Measurements from ENCODE around the gene TTC28. TPM values are rescaled to one million over a fixed set of nuclear protein-coding genes. Genes with fewer than 3 reads are reported as not detected.

TTC28 gene
- total RNA-seq, 1 experiment from 2014 or later: 0.12 TPM

DNA sequence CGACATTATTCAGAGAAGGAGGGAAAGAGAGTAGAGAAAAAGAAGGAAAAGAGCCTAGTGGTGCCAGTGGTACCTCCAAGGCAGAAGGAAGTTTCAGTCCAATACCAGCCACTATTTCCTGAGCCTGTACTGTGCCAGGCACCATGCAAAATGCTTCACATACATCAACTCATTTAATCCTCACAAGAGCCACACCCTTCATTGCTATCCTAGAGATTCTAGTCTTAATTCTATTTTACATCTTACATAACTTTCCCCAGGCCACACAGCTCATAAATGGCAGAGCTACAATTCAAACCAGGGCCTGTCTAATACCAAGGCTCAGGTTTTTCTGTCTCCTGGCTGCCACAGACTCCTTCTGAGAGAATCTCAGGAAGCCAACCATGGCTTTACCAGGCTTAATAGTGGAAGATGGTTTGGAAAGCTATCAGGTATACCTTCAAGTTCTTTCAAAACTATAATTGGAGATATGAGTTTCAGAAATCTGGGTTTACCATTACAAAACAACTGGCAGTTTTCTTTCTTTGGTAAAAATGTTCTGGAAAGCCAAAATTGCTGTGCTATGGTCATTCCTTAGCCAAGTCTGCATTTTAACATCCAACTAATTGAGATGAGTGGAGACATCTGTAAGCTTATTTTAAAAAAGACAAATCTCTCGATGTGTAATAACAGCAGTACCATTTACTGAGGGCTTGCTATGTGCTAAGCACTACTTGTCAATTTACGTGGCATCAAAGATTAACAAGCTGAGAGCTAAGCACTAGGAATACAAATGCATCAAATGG lies 535.5 kb downstream of the TTC28 start:
- BruUV-seq (replicated peaks): no TSS peak
- H3K9me2 ChIP-seq (ENCODE audit: insufficient read depth): no peaks in the 10 kb centered on the region
- H3K9ac ChIP-seq (ENCODE audit: low read length): no peak overlapping the region
- H4K20me1 ChIP-seq (ENCODE audit: insufficient read depth): no peaks in the 10 kb centered on the region
- H3K27ac ChIP-seq (ENCODE audit: low read depth, low read length): no peak overlapping the region
- ATAC-seq: no peak
- no peaks in the 10 kb centered on the region for H3K4me1 ChIP-seq (ENCODE audit: control insufficient read depth in 1 of 2, insufficient read depth in 2 of 2, low read length in 2 of 2)
- H3K9me3 ChIP-seq (ENCODE audit: control insufficient read depth in 1 of 2, insufficient read depth in 1 of 2, low read depth in 1 of 2, low read length in 2 of 2): no peaks in the 10 kb centered on the region
- no peaks in the 10 kb centered on the region for H3K36me3 ChIP-seq (ENCODE audit: control insufficient read depth in 1 of 2, insufficient read depth in 2 of 2, low read length in 2 of 2)
- H3K27me3 ChIP-seq (ENCODE audit: insufficient read depth, low read length): peaks cover 94% of the 10 kb centered on the region
- POLR2A ChIA-PET: no interaction called here
- intact Hi-C loops (cut with micrococcal nuclease): no loop called here
- RAD21 ChIA-PET (ENCODE audit: low non-redundant PET in 1 of 2, low total read pairs in 2 of 2, uncharacterized antibody in 2 of 2, unreplicated experiment in 2 of 2): no interaction called here
- H2AFZ ChIP-seq (ENCODE audit: low read depth, low read length, poor library complexity, severe bottlenecking): no peak overlapping the region
- no peak for DNase-seq (ENCODE audit: low read depth, low spot score)
- CTCF ChIA-PET: no interaction called here
- no peaks in the 10 kb centered on the region for H3K79me2 ChIP-seq (ENCODE audit: insufficient read depth, low read length)
- TF ChIP-seq CBX3 (IDR thresholded peaks at IDR 0.05; ENCODE audit: low read depth): no peak
- TF ChIP-seq EGR1 (IDR thresholded peaks at IDR 0.05; ENCODE audit: low read depth): no peak
- no peak for TF ChIP-seq FOSL1 (IDR thresholded peaks at IDR 0.05; ENCODE audit: low read depth)
- TF ChIP-seq POLR2A (IDR thresholded peaks at IDR 0.05; ENCODE audit: borderline replicate concordance, extremely low read depth, insufficient read depth, insufficient read length): no peak
- TF ChIP-seq, protein P1, sequence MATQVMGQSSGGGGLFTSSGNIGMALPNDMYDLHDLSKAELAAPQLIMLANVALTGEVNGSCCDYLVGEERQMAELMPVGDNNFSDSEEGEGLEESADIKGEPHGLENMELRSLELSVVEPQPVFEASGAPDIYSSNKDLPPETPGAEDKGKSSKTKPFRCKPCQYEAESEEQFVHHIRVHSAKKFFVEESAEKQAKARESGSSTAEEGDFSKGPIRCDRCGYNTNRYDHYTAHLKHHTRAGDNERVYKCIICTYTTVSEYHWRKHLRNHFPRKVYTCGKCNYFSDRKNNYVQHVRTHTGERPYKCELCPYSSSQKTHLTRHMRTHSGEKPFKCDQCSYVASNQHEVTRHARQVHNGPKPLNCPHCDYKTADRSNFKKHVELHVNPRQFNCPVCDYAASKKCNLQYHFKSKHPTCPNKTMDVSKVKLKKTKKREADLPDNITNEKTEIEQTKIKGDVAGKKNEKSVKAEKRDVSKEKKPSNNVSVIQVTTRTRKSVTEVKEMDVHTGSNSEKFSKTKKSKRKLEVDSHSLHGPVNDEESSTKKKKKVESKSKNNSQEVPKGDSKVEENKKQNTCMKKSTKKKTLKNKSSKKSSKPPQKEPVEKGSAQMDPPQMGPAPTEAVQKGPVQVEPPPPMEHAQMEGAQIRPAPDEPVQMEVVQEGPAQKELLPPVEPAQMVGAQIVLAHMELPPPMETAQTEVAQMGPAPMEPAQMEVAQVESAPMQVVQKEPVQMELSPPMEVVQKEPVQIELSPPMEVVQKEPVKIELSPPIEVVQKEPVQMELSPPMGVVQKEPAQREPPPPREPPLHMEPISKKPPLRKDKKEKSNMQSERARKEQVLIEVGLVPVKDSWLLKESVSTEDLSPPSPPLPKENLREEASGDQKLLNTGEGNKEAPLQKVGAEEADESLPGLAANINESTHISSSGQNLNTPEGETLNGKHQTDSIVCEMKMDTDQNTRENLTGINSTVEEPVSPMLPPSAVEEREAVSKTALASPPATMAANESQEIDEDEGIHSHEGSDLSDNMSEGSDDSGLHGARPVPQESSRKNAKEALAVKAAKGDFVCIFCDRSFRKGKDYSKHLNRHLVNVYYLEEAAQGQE (IDR thresholded peaks at IDR 0.05; ENCODE audit: low read depth): no peak
- no peak for TF ChIP-seq YY1 (IDR thresholded peaks at IDR 0.05; ENCODE audit: extremely low read depth, insufficient replicate concordance, low read depth, low read length)
- no peak for TF ChIP-seq RAD21 (IDR thresholded peaks at IDR 0.05; ENCODE audit: low read depth)
- TF ChIP-seq ELF1 (IDR thresholded peaks at IDR 0.05; ENCODE audit: borderline replicate concordance, low read depth): no peak
- no peak for TF ChIP-seq SIN3A (IDR thresholded peaks at IDR 0.05; ENCODE audit: low read depth)
- no peak for TF ChIP-seq ZNF274 (IDR thresholded peaks at IDR 0.05; ENCODE audit: low read depth, low read length)
- no peak for TF ChIP-seq TCF7L2 (IDR thresholded peaks at IDR 0.05; ENCODE audit: borderline replicate concordance, extremely low read depth, insufficient read depth, insufficient read length)
- no peak overlapping the region for H3K4me3 ChIP-seq (replicated peaks in 1 of 2; ENCODE audit: low read depth in 1 of 2, low read length in 2 of 2)
- no peak overlapping the region for H3K4me2 ChIP-seq (ENCODE audit: low read length)
